ENCODE data around the gene LCE5A.
"Not testable (repeated sequence)": the region's sequence is repeated elsewhere in the genome, so short reads cannot be mapped to it uniquely, and the experiment has no call there.

The LCE5A gene

GRCh38 chr1:152517237-152517811 is 6.7 kb downstream of the LCE5A start:
- DNase-seq: no peak

GRCh38 chr1:152519851-152520250 is 9.2 kb downstream of the LCE5A start:
- DNase-seq: peak; percentile 39

GRCh38 chr1:152520561-152521090 is 10.0 kb downstream of the LCE5A start:
- DNase-seq: no peak

- no peak for DNase-seq
Measured at GRCh38 chr1:152525080-152525641, 14.6 kb downstream of the LCE5A start.

- DNase-seq: peak; percentile 80
Measured at GRCh38 chr1:152533327-152533938, 22.8 kb downstream of the LCE5A start.

GRCh38 chr1:152535774-152536173 is 25.2 kb downstream of the LCE5A start:
- DNase-seq: no peak

- no peak for DNase-seq
Measured at GRCh38 chr1:152537496-152537895, 26.9 kb downstream of the LCE5A start.

GRCh38 chr1:152539901-152540300 is 29.3 kb downstream of the LCE5A start:
- no peak for DNase-seq

GRCh38 chr1:152543820-152544219 is 33.2 kb downstream of the LCE5A start:
- peak; percentile 55 for DNase-seq

GRCh38 chr1:152546704-152547103 is 36.1 kb downstream of the LCE5A start:
- peak; percentile 34 for DNase-seq

- DNase-seq: not testable (repeated sequence)
Measured at GRCh38 chr1:152548358-152548757, 37.8 kb downstream of the LCE5A start.
